ENCODE results near the gene COL27A1. TPM values are rescaled to one million over a fixed set of nuclear protein-coding genes. Genes with fewer than 3 reads are reported as not detected.

COL27A1 gene
- total RNA-seq, 6 experiments from 2014 or later, result 22.2 to 24.1 (median 23.4) TPM

DNA sequence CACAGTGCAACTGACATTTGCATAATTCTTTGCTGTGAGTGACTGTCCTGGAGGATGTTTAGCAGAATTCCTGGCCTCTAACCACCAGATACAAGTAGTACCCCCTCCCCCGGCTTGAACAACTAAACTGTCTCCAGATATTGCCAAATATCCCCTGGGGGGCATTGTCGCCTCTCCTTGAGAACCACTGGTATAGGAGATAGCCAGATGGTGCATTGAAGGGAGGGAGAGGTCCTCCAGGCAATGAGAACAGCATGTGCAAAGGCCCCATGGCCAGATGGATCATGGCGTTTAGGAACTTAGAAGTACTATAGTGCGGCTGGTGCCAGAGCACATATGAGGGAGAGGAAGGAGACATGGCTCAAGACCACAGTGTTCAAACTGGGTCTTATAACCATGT is 148.6 kb downstream of the COL27A1 start:
- H3K36me3 Mint-ChIP-seq (ENCODE audit: low read depth), result peaks cover 8% of the 10 kb centered on the region
- TF ChIP-seq, protein P1, sequence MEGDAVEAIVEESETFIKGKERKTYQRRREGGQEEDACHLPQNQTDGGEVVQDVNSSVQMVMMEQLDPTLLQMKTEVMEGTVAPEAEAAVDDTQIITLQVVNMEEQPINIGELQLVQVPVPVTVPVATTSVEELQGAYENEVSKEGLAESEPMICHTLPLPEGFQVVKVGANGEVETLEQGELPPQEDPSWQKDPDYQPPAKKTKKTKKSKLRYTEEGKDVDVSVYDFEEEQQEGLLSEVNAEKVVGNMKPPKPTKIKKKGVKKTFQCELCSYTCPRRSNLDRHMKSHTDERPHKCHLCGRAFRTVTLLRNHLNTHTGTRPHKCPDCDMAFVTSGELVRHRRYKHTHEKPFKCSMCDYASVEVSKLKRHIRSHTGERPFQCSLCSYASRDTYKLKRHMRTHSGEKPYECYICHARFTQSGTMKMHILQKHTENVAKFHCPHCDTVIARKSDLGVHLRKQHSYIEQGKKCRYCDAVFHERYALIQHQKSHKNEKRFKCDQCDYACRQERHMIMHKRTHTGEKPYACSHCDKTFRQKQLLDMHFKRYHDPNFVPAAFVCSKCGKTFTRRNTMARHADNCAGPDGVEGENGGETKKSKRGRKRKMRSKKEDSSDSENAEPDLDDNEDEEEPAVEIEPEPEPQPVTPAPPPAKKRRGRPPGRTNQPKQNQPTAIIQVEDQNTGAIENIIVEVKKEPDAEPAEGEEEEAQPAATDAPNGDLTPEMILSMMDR (IDR thresholded peaks at IDR 0.05), result no peak
- peaks cover 3% of the 10 kb centered on the region; the same call in 1 of the 2 replicates for H3K27me3 Mint-ChIP-seq (ENCODE audit: insufficient read depth)
- no peak for DNase-seq
- no peak overlapping the region for H3K4me3 Mint-ChIP-seq
- peaks cover 5% of the 10 kb centered on the region; the same call in 1 of the 2 replicates for H3K4me1 Mint-ChIP-seq (ENCODE audit: low read depth)
- no peaks in the 10 kb centered on the region for H3K9me3 Mint-ChIP-seq
- no peak overlapping the region for H3K27ac Mint-ChIP-seq

DNA sequence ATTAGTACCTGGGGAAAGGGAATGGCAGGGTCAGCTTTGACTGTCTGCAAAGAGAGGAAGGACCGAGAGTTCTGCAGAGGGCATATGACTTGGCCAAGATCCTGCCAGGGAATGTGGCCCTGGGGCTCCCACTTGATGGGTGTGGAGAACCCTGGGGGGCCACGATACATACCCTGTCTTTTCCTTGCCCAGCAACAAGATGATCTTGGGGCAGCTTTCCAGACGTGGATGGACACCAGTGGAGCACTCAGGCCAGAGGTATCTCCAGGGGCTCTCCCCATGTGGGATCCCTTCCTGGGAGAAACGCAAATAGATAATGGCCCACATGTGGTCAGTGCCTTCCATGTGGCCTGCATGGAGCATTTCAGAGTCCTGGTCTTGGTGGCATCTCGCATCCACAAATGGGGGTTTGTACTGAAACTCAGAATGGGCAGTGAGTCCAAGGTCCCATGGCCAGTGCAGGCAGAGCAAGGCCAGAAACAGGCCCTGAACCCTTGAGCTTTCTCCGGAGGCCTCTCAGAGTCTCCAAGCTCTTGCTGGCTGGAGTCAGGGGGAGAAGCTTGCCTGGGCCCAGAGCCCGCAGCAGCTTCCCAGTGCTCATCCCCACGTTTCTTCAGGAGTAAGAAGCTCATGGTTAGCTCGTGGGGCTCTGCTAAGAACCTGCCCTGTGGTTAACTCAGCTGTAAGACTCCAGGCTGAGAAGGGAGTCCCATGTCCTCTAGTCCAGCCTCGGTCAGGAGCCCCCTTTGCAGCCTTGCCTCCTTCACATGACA is 149.3 kb downstream of the COL27A1 start:
- Mint-ChIP-seq H3K36me3 (ENCODE audit: low read depth) (peaks cover 10% of the 10 kb centered on the region), H3K27me3 (ENCODE audit: insufficient read depth) (peaks cover 3% of the 10 kb centered on the region; the same call in 1 of the 2 replicates), H3K27ac (no peak overlapping the region), H3K9me3 (no peaks in the 10 kb centered on the region), H3K4me3 (no peak overlapping the region), H3K4me1 (ENCODE audit: low read depth) (peaks cover 5% of the 10 kb centered on the region; the same call in 1 of the 2 replicates)
- DNase-seq, result no peak
- TF ChIP-seq, protein P1 (IDR thresholded peaks at IDR 0.05), result no peak

DNA sequence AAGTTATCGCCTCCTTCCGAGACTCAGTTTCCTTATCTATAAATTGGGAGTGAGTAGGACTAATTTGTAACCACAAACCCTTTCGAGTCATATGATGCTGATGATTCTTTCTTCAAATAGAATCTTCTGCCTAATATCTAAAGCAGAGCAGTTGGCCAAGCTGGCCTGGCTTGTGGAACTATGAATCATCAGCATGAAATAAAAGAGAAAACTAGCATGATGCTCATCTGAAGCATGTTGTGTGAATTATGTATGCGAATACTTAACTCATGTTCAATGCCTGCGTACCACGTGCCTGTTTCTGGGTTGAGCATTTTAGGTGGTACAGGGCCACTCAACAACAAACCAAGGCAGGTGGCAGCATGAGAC is 152.5 kb downstream of the COL27A1 start:
- Mint-ChIP-seq H3K27me3 (ENCODE audit: insufficient read depth) (peaks cover 6% of the 10 kb centered on the region; the same call in 1 of the 2 replicates), H3K4me1 (ENCODE audit: low read depth) (peaks cover 5% of the 10 kb centered on the region; the same call in 1 of the 2 replicates), H3K9me3 (no peaks in the 10 kb centered on the region), H3K36me3 (ENCODE audit: low read depth) (peaks cover 23% of the 10 kb centered on the region), H3K4me3 (no peak overlapping the region), H3K27ac (no peak overlapping the region)
- DNase-seq, result peak; percentile 29
- TF ChIP-seq, protein P1 (IDR thresholded peaks at IDR 0.05), result no peak

DNA sequence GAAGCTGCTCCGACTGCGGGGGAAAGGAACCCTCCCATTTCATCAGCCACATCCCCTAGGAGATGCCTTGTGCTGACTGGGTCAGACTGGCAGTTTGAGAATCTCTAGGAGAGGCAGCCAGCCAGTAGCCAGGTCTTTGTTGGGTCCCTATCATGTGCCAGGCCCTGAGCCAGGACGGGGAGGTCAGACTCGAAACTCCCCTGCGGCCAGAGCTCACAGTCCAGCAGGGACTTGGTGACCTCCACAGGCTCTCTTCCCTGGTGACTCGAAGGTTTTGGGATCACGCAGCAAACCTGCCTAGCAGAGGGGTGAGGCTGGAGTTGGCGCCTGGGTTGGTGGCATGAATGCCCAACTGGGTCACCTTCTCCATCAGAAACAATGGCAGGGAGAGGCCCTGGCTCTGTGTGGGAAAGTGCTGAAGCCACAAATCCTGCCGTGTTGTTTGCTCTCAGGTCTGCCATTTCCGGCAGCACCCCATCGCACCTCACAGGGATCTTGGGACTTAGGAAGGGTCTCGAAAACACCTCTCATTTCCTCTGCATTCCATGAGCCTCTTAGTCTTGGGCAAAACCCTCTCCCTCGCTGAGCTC is 153.1 kb downstream of the COL27A1 start:
- Mint-ChIP-seq H3K4me3 (no peak overlapping the region), H3K27ac (no peak overlapping the region), H3K27me3 (ENCODE audit: insufficient read depth) (peaks cover 6% of the 10 kb centered on the region; the same call in 1 of the 2 replicates), H3K9me3 (no peaks in the 10 kb centered on the region), H3K36me3 (ENCODE audit: low read depth) (peaks cover 23% of the 10 kb centered on the region), H3K4me1 (ENCODE audit: low read depth) (peaks cover 5% of the 10 kb centered on the region; the same call in 1 of the 2 replicates)
- DNase-seq, result no peak
- TF ChIP-seq, protein P1 (IDR thresholded peaks at IDR 0.05), result no peak

DNA sequence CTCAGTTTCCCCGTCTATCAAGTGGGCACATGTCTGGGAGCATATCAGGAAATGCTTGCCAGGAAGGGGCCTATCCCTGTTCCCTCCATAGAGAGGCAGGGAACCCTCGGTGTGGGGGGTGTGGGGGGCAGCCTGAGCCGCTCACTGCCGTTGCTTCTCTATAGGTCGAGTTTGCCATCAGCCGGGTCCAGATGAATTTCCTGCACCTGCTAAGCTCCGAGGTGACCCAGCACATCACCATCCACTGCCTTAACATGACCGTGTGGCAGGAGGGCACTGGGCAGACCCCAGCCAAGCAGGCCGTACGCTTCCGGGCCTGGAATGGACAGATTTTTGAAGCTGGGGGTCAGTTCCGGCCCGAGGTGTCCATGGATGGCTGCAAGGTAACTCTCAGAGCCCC is 153.8 kb downstream of the COL27A1 start:
- no peak overlapping the region for H3K27ac Mint-ChIP-seq
- H3K9me3 Mint-ChIP-seq, result no peaks in the 10 kb centered on the region
- TF ChIP-seq, protein P1 (IDR thresholded peaks at IDR 0.05), result no peak
- peaks cover 23% of the 10 kb centered on the region for H3K36me3 Mint-ChIP-seq (ENCODE audit: low read depth)
- peaks cover 6% of the 10 kb centered on the region; the same call in 1 of the 2 replicates for H3K27me3 Mint-ChIP-seq (ENCODE audit: insufficient read depth)
- DNase-seq, result no peak
- H3K4me1 Mint-ChIP-seq (ENCODE audit: low read depth), result peaks cover 5% of the 10 kb centered on the region; the same call in 1 of the 2 replicates
- H3K4me3 Mint-ChIP-seq, result no peak overlapping the region

All from HFFc6 (cell line).